ENCODE measurements around the gene HECW1.

DNA sequence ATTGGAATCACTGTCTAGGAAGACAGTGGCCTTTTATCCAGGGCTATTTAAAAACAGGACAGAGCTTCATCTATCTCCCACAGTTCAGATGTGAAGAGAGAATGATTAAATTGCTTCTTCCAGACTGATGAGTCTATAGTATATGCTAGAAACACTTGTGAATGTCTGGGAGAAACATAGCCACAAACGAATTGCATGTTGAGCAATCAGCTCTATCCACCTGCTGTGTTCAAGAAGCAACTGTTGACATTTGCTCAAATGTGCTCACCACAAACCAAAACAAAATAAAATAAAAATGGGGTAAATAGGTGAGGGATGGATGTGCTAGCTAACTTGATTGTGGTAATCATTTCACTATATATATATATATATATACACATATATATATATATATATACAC is 195.1 kb downstream of the HECW1 start:
- TF ChIP-seq EZH2 (IDR thresholded peaks at IDR 0.05; ENCODE audit: low read depth), result no peak
- TF ChIP-seq, protein P1, sequence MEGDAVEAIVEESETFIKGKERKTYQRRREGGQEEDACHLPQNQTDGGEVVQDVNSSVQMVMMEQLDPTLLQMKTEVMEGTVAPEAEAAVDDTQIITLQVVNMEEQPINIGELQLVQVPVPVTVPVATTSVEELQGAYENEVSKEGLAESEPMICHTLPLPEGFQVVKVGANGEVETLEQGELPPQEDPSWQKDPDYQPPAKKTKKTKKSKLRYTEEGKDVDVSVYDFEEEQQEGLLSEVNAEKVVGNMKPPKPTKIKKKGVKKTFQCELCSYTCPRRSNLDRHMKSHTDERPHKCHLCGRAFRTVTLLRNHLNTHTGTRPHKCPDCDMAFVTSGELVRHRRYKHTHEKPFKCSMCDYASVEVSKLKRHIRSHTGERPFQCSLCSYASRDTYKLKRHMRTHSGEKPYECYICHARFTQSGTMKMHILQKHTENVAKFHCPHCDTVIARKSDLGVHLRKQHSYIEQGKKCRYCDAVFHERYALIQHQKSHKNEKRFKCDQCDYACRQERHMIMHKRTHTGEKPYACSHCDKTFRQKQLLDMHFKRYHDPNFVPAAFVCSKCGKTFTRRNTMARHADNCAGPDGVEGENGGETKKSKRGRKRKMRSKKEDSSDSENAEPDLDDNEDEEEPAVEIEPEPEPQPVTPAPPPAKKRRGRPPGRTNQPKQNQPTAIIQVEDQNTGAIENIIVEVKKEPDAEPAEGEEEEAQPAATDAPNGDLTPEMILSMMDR (conservative IDR thresholded peaks at IDR 0.05), result no peak

Measured in PC-9 (cell line).